ENCODE results near the gene OGFR.

DNA sequence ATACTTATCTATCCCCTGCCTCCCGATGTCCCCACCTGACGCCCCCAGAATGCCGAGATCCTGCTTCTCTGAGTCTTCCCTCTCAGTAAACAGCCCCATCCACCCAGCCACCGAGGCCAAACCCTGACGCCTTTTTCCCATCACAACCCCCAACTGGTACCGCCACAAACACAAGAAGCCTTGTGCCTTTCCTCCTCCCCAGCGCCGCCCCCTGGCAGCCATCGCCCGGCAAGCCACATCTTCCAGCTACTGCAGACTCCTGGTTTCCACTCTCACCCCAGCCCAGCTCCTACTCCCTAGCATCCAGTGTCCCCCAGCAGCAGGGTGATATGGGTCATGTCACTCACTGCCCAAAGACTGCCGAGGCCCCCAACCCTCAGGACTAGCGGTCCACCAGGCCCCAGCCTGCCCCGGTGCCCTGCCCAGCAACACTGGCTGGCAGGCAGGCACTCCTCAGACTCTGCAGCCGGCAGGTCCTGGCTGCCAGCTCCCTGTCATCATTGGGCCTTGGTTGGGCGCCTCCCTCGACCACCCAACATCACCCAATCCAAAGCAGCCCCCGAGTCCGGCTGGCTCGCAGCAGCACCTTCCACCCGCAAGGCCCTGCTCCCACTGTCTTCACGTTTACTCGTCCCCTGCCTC lies 45.8 kb downstream of the OGFR start:
- TF ChIP-seq CTCF (IDR thresholded peaks at IDR 0.05) (no peak), EZH2 (IDR thresholded peaks at IDR 0.05; ENCODE audit: borderline replicate concordance, insufficient read depth, low read depth, low read length, poor library complexity, severe bottlenecking) (no peak)

Data from B cell (primary cell).